Testis (tissue), 3 donors: ENCODE data around the gene DNLZ. TPM values are rescaled to one million over a fixed set of nuclear protein-coding genes. Genes with fewer than 3 reads are reported as not detected.

ENCODE experiments used
- DNase-seq: peaks from one replicate; pipeline ENCODE4 v3.0.0-alpha.2; 2019
- H3K27ac ChIP-seq, 2 donors: fragments of 200-600 bp; sonication (generic); one replicate each; pipeline ENCODE4 v1.5.1; 2019
- H3K27me3 ChIP-seq: fragments of 200-600 bp; sonication (generic); one replicate; pipeline ENCODE4 v1.5.1; 2019
- H3K36me3 ChIP-seq: fragments of 200-600 bp; sonication (generic); one replicate; pipeline ENCODE4 v1.5.1; 2017; ENCODE audit warnings: low read depth; ENCODE audit errors: missing control alignments
- H3K4me1 ChIP-seq: fragments of 200-600 bp; sonication (generic); one replicate; pipeline ENCODE4 v1.5.1; 2019
- H3K4me3 ChIP-seq, 2 donors: fragments of 200-600 bp; sonication (generic); one replicate each; pipeline ENCODE4 v1.5.1; 2017 to 2019
- H3K9me3 ChIP-seq: fragments of 200-600 bp; sonication (generic); one replicate; pipeline ENCODE4 v1.5.1; 2017
- CTCF ChIP-seq, 3 experiments: fragments of 450-650 bp in 2 of 3; fragments of 200-600 bp in 1 of 3; sonication (generic) in 1 of 3; IDR thresholded peaks; one replicate each; pipeline ENCODE4 v1.5.1; 2016 to 2019; ENCODE audit warnings: antibody characterized with exemption in 3 of 3, mild to moderate bottlenecking in 2 of 3, moderate library complexity in 1 of 3
- POLR2A ChIP-seq: fragments of 450-650 bp; IDR thresholded peaks from one replicate; pipeline ENCODE4 v1.6.1; 2017; ENCODE audit warnings: antibody characterized with exemption, mild to moderate bottlenecking, moderate library complexity
- WGBS, 2 donors: methylation state at CpG; one replicate each; pipeline ENCODE4 v1.1.5; 2018; 5-methylcytosine and 5-hydroxymethylcytosine counted together
- intact Hi-C: fragments of 100-400 bp; cut with DNase I; formaldehyde crosslinking; loops from one replicate; pipeline ENCODE4 v1.15.1; 2023; ENCODE audit warnings: low total_unique reads
- polyA plus RNA-seq: library from polyadenylated mRNA; stranded (reverse); fragments of 350-450 nt; fragmentation: Illumina TruSeq; extraction: RNeasy Lipid Tissue Mini Kit (QIAGEN cat#74804); gene quantifications from one replicate; pipeline ENCODE4 v1.2.3, GENCODE V29; 2014; ENCODE audit warnings: low read depth, low replicate concordance; ENCODE audit not compliant: insufficient read depth
- total RNA-seq, 2 donors: library from RNA; depleted of rRNA; stranded (reverse); fragments of >200 nt; gene quantifications; one replicate each; pipeline ENCODE4 v1.2.3, GENCODE V29; 2016

DNLZ gene
- total and polyA plus RNA-seq, 3 donors from 2014 or later: 14.0 to 51.1 (median 48.2) TPM

GRCh38 chr9:136393531-136393930 lies 30.0 kb upstream of the DNLZ start:
- peaks cover under 1% of the 10 kb centered on the region for H3K4me1 ChIP-seq
- TF ChIP-seq POLR2A (no peak), CTCF (IDR thresholded peaks at IDR 0.05) (no peak)
- no peak overlapping the region for H3K4me3 ChIP-seq
- DNase-seq: no peak
- no peaks in the 10 kb centered on the region for H3K27me3 ChIP-seq
- no peaks in the 10 kb centered on the region for H3K36me3 ChIP-seq
- no peak overlapping the region for H3K27ac ChIP-seq
- intact Hi-C loops: no loop called here
- no peaks in the 10 kb centered on the region for H3K9me3 ChIP-seq
- 90% methylated on average over 14 to 17 of the region's 17 CpGs for WGBS, 2 donors

GRCh38 chr9:136392538-136393449 lies 29.2 kb upstream of the DNLZ start:
- Histone ChIP-seq H3K9me3 (no peaks in the 10 kb centered on the region), H3K4me3 (no peak overlapping the region), H3K36me3 (no peaks in the 10 kb centered on the region), H3K27me3 (no peaks in the 10 kb centered on the region), H3K4me1 (no peaks in the 10 kb centered on the region), H3K27ac (no peak overlapping the region)
- no peak for DNase-seq
- intact Hi-C loops: no loop called here
- no peak for TF ChIP-seq CTCF (IDR thresholded peaks at IDR 0.05)
- TF ChIP-seq POLR2A: no peak
- WGBS, 2 donors: 80 to 86% methylated on average over 10 to 20 of the region's 21 CpGs

GRCh38 chr9:136391737-136392537 lies 28.4 kb upstream of the DNLZ start:
- no peak overlapping the region for H3K4me3 ChIP-seq
- WGBS, 2 donors: 81 to 83% methylated on average over 13 to 28 of the region's 28 CpGs
- H3K36me3 ChIP-seq: no peaks in the 10 kb centered on the region
- no peaks in the 10 kb centered on the region for H3K27me3 ChIP-seq
- no peak overlapping the region for H3K27ac ChIP-seq
- H3K9me3 ChIP-seq: no peaks in the 10 kb centered on the region
- no peak for TF ChIP-seq POLR2A
- TF ChIP-seq CTCF (IDR thresholded peaks at IDR 0.05): no peak
- intact Hi-C loops: no loop called here
- H3K4me1 ChIP-seq: no peaks in the 10 kb centered on the region
- peak; percentile 32 for DNase-seq

DNA sequence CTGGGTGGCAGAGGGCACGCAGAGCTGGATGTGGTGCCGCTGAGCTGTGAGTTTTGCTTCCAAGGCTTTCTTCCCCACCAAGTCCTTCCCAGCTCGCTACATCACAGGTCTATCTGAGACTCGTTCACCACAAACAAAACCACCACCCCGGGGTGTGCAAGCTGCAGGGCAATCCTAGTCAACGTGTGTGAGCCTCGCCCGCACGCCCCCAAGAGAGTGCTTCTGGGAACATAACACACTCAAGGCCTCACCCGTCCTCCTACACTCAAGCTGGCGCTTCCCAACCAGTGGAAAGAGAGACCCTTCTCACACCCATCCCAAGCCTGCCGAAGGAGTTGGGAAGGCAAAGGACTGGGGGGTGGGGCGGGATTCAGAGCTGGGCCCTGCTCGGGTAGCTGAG lies 25.9 kb upstream of the DNLZ start:
- Histone ChIP-seq H3K27me3 (no peaks in the 10 kb centered on the region), H3K36me3 (no peaks in the 10 kb centered on the region), H3K9me3 (no peaks in the 10 kb centered on the region), H3K4me1 (no peaks in the 10 kb centered on the region), H3K4me3 (no peak overlapping the region), H3K27ac (no peak overlapping the region)
- intact Hi-C loops: no loop called here
- no peak for DNase-seq
- TF ChIP-seq POLR2A (no peak), CTCF (IDR thresholded peaks at IDR 0.05) (no peak)
- WGBS, 2 donors: 90% methylated on average over 14 of the region's 14 CpGs
